GM12864 (cell line): ENCODE data around the gene DVL1.
A peak's percentile ranks its signal among the peaks of the same experiment; 100 is the strongest.

ENCODE experiments used
- DNase-seq: peaks from one replicate; pipeline ENCODE4 v3.0.0-alpha.2; 2011; ENCODE audit warnings: low read depth
- H3K4me3 ChIP-seq: 2 replicates; pipeline ENCODE4 v1.5.1; 2011; ENCODE audit warnings: mild to moderate bottlenecking, low read depth, low read length, control low read depth
- CTCF ChIP-seq: IDR thresholded peaks from 2 replicates; pipeline ENCODE4 v1.5.1; 2011; ENCODE audit warnings: low read depth, mild to moderate bottlenecking, moderate library complexity, low read length, control low read depth, inconsistent platforms; ENCODE audit errors: missing control alignments

Gene DVL1

GRCh38 chr1:1349256-1350012, at the start of gene DVL1:
TSS of gene DVL1 (minus strand) at chr1:1349418. CDS start at chr1:1349065, 353 bp downstream.
- no peak for DNase-seq

GRCh38 chr1:1398677-1399186, 49.5 kb upstream of the DVL1 start:
- TF ChIP-seq CTCF: no peak
- H3K4me3 ChIP-seq: peak overlapping the region; percentile 96
- no peak for DNase-seq

More at GRCh38 chr1:1349256-1350012, at the start of gene DVL1:
- peak; percentile 48 for TF ChIP-seq CTCF
- H3K4me3 ChIP-seq: peak within 1 kb of the TSS; percentile 82

GRCh38 chr1:1397839-1398523, 48.8 kb upstream of the DVL1 start:
- peak overlapping the region; percentile 96 for H3K4me3 ChIP-seq
- no peak for DNase-seq
- TF ChIP-seq CTCF: no peak

GRCh38 chr1:1395166-1395565, 45.9 kb upstream of the DVL1 start:
- DNase-seq: no peak
- no peak overlapping the region for H3K4me3 ChIP-seq
- TF ChIP-seq CTCF: no peak

GRCh38 chr1:1394116-1394515, 44.9 kb upstream of the DVL1 start:
- no peak for DNase-seq
- no peak overlapping the region for H3K4me3 ChIP-seq
- TF ChIP-seq CTCF: no peak

GRCh38 chr1:1393428-1393827, 44.2 kb upstream of the DVL1 start:
- H3K4me3 ChIP-seq: no peak overlapping the region
- DNase-seq: no peak
- no peak for TF ChIP-seq CTCF
